ENCODE results near the gene TRIM8. TPM values are rescaled to one million over a fixed set of nuclear protein-coding genes. Genes with fewer than 3 reads are reported as not detected.

The TRIM8 gene
- total and polyA plus RNA-seq, 2 of the 8 experiments (the other 6 are each of a cell fraction or from before 2014, with no cell fraction given) = 24.9 to 38.8 TPM

DNA sequence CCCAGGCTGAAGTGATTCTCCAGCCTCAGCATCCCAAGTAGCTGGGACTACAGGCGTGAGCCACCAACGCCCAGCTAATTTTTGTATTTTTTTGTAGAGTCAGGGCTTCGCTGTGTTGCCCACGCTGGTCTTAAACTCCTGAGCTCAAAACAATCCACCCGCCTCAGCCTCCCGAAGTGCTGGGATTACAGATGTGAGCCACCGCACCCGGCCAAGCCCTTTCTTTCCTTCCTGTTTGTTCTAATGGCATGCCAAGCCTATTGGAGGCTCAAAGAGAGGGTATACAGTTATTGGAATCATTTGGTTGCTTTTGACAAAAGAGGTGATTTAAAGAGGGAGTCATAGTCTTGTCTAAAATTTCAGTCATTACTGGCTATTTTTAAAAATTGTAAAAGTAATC lies 46.0 kb upstream of the TRIM8 start (continued):
- TF ChIP-seq HDAC2 (IDR thresholded peaks at IDR 0.05; ENCODE audit: borderline replicate concordance in 1 of 2, low read depth in 2 of 2, low read length in 2 of 2) = no peak
- no peak for TF ChIP-seq CEBPB (IDR thresholded peaks at IDR 0.05; ENCODE audit: low read depth, low read length)
- TF ChIP-seq MAFK (IDR thresholded peaks at IDR 0.05; ENCODE audit: low read depth, low read length) = no peak
